SK-MEL-5 (cell line): ENCODE data around the gene KRT85. TPM values are rescaled to one million over a fixed set of nuclear protein-coding genes. Genes with fewer than 3 reads are reported as not detected.
"Not testable (repeated sequence)": the region's sequence is repeated elsewhere in the genome, so short reads cannot be mapped to it uniquely, and the experiment has no call there.

ENCODE experiments used
- DNase-seq: peaks from one replicate; pipeline ENCODE4 v3.0.0-alpha.2; 2016; ENCODE audit warnings: low read depth, low spot score
- in situ Hi-C: cut with HindIII; loops from 2 replicates; pipeline ENCODE4 v1.10.0; 2016; ENCODE audit warnings: low sequenced_read_pairs, high pct_unique_total_duplicates, low pct_unique_long_range_greater_than_20kb
- total RNA-seq: library from RNA; depleted of rRNA; stranded (reverse); fragments of >200 nt; shearing (Covaris generic); gene quantifications from 2 replicates; pipeline ENCODE4 v1.2.3, GENCODE V29; 2014

The KRT85 gene
- total RNA-seq, 1 experiment from 2014 or later: not detected

DNA sequence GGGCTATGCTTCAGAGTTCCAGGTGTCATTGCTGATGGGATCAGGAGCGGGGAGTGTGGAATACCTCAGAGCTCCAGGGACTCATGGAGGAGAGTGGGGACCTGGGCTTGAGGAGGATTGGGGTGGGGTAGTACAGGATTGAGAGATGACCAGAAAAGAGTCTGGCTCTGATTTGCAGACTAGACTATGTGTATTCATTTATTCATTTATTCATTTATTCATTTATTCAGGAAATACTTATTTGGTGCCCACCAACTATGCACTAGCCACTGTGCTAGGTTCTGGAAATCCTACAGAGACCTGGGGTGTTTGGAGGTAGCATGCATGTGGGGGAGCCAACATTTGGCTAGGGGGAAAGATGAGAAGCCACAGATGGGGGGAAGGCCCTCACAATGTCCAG is 45.2 kb downstream of the KRT85 start:
- in situ Hi-C loops: no loop called here
- DNase-seq: no peak

DNA sequence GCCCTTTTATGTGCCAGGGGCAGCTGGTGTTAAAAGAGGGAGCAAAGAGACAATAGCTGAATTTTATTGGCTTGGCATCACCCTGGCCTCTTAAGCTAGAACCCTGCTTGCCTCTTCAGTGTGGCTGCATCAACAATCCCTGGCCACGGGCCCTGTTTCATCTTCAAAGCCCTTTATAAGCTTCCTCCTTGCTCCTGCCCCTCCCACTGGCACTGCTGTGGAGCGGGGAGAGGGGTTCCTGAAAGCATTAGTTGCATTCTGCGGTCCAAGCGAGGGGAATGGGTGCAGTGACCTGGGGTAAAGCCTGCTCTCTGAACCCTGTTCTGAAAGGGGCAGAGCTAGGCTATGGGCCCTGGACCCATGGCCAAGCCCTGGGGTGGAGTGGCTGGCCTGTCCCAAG is 45.9 kb downstream of the KRT85 start:
- in situ Hi-C loops: no loop called here
- no peak for DNase-seq

DNA sequence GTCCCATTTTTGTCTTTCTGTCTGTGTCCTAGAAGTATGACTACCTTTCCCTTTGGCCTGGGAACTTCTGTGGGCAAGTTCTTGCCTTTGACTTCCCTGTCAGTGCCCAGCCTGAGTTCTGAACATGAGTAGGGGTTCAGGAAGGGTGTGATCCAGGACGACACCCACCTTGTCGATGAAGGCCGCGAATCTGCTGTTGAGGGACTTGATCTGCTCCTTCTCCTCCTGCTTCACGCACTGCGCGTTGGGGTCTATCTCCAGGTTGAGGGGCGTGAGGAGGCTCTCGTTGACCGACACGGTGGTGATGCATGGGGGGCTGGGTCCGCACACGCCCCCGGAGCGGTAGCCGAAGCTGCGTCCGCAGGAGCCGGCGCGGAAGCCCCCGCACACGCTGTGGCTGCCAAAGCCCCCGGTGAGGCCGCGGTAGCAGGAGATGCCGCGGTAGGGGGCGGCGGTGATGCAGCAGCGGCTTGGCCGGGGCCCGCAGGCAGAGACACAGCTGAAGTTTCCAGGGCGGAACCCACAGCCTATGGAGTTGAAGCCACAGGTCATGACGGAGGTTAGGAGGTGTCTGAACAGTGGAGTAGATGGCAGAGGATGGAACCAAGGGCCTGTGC is 46.4 kb downstream of the KRT85 start, which contains the start of gene KRT83:
KRT83 (minus strand) TSS at position 615 of the 617 bp plus-strand sequence; CDS start at position 552, 63 bp downstream.
- no peak for DNase-seq
- in situ Hi-C loops: no loop called here

- no peak for DNase-seq
- in situ Hi-C loops: no loop called here
Observed at GRCh38 chr12:52319097-52319496, 48.2 kb downstream of the KRT85 start.

- in situ Hi-C loops: no loop called here
Observed at GRCh38 chr12:52318241-52318990, 48.9 kb downstream of the KRT85 start.

GRCh38 chr12:52317468-52318052 is 49.7 kb downstream of the KRT85 start:
- DNase-seq: no peak
- in situ Hi-C loops: no loop called here

More at GRCh38 chr12:52318241-52318990, 48.9 kb downstream of the KRT85 start:
- DNase-seq: no peak

GRCh38 chr12:52316701-52317100 is 50.6 kb downstream of the KRT85 start:
- DNase-seq: no peak
- in situ Hi-C loops: no loop called here

GRCh38 chr12:52316290-52316689 is 51.0 kb downstream of the KRT85 start:
- no peak for DNase-seq
- in situ Hi-C loops: no loop called here

DNA sequence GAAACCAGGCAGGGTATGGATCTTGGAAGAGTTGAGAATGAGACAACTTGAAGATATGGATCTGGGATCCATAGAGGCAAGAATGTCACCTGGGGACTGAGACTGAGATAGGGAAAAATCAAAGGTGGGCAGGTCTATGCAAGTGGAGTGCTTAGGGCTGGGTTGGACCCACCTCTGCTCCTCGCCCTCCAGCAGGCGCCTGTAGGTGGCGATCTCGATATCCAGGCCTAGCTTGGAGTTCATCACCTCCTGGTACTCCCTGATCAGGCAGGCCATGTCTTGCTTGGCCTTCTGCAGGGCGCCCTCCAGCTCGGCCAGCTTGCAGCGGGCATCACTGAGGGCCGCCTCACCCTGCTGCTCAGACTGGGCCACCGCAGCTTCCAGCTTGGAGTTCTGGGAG is 51.6 kb downstream of the KRT85 start:
- peak; percentile 73 for DNase-seq

GRCh38 chr12:52314511-52314910 is 52.8 kb downstream of the KRT85 start:
- in situ Hi-C loops: no loop called here
- no peak for DNase-seq

More for the DNA sequence above, 51.6 kb downstream of the KRT85 start:
- in situ Hi-C loops: not testable (repeated sequence)

DNA sequence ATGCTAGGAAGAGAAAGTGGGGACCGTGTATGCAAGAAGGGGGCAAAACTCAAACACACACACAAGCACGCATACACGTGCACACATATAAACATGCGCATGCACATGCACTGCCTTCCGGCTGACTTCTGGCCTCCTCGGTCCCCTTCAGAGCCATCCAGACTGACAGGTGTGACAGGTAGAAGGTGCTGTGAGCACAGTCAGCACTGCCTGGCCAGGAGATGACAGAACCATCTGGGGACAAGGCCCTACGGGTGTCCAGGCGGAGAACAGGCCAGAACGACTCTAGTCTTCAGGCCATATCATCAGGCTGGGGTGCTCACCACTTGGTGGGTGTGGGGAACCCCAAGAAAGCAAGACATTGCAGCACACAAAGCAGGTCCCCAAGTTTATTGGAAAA is 53.4 kb downstream of the KRT85 start:
- in situ Hi-C loops: no loop called here
- DNase-seq: no peak

DNA sequence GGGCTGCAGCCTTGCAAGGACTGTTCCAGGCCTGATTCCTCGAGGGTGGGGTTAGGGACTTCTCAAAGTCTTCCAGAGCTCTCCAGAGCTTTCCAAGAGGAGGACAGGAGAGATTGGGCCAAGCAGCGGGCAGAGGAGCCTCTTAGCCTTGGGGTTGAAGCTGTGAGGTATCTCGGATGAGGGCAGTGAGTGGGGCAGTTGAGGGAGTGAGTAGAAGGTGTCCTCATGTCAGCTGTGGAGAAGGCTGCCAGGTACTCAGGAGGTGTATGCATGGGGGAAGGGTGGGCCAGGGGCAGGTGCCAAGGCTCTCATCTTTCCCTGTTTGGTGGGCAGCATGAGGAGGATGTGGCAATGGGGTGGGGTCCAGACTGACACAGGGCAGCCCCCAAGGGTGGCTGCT is 53.8 kb downstream of the KRT85 start:
- DNase-seq: no peak
- in situ Hi-C loops: no loop called here

DNA sequence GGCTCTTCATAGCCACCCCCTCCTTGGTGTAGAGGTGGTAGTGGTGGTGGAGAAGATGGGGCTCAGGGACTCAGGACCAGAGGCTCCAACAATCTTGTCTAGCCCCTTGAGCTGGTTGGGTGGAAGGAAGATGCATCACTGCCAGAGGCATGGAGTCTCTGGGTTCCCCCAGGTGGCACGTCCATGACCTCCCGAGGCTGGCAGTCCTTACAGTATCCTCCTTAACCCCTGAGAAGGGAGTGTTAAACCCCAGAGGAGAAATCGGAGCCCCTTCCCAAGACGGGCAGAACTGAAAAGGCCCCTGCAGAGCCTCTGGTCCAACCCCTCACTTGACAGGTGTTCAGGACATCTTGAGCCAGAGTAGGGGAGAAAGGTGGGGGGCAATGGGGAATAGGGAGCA is 55.2 kb downstream of the KRT85 start:
- in situ Hi-C loops: no loop called here
- no peak for DNase-seq

DNA sequence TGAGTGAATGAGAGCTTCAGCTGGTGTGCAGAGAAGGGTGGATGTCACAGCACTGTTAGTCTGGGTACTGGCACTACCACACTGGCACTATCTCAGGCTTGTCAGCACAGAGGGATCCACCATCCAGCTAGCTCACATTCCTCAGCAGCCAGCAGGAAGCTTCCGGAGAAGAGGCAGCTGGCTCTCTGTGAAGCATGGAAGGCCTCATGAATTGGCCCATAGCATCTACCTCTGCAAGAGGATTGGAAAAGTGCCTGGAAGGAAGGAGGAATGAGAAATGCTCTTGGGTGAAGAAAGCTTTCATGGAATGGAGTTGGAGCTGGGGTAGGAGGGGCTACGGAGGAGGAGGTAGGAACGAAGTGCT is 56.0 kb downstream of the KRT85 start:
- no peak for DNase-seq
- in situ Hi-C loops: no loop called here

DNA sequence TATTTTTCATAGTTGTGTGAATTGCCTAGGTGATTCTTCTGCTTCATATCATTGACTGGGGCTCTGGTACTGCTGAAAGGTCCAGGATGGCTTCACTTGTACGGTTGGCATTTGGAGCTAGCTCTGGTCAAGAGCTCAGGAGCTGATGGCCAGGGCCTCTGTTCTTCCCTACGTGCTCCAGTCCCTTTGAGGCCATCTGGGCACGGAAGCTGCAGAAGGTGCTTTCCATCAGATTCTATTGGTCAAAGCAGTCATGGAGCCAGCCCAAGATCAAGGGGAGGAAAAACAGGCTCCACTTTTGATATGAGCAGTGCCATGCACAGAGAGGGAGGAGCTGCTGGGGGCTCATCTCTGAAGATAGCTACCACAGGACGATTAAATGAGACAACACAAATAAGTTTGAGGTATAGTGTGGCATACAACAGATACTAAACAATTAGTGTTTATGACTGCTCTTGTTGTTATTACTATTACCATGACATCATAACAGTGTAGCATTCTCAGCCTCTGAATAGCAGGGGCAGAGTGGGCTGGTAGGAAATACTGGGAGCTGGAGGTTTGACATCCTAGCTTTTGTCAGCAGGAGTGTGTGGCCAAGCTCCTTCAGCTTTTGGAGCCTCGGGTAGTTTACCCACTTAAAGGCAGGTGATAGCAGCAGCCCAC is 56.5 kb downstream of the KRT85 start:
- in situ Hi-C loops: no loop called here
- DNase-seq: no peak
